Fibroblast of skin of right quadriceps (primary cell): ENCODE measurements around the gene CROCC2.

Source experiments
- DNase-seq: peaks from one replicate; pipeline ENCODE4 v3.0.0-alpha.2; 2013

Gene CROCC2

DNA sequence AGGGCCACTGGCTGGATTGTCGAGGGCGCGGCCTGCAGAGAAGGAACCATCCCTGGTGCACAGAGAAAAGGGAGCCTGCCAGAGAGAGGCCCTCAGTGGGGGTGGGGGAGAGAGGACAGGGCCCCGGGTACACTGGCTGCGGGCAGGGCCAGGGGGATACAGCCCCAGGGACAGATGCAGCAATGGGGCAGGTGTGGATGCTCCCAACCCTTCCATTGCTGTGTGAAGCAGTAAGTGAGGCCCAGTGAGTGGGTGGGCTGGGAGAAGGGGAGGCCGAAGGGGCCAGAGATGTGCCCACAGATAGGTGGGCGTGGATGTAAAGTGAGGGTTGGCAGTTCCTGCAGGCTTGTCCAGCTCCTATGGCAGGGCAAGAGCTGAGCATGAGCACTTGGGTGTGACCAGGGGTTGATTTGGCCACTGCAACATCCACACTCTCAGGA is 30.1 kb upstream of the CROCC2 start:
- no peak for DNase-seq

GRCh38 chr2:240876475-240877251 is 29.5 kb upstream of the CROCC2 start:
- no peak for DNase-seq

- no peak for DNase-seq
Observed at GRCh38 chr2:240877460-240878340, 28.4 kb upstream of the CROCC2 start.

GRCh38 chr2:240878341-240878936 is 27.7 kb upstream of the CROCC2 start:
- no peak for DNase-seq

DNA sequence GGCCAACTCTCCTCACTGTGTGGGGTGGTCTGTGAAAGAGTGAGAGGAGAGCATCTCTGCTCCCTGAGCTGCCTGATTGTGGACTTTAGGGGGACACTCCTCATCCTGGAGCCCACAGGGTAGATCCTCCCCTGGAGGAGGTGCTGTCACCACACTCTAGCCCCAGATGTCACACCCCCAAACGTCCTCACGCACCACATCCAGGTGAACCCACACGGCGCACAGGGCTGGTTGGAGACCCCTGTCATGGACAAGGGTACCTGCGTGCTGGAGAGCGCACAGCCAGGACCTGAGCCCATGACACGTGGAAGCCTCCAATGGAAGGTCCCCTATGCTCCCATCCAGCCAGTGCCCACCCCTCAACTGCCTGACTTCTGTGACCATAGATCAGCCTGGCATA is 27.0 kb upstream of the CROCC2 start:
- DNase-seq, result no peak

GRCh38 chr2:240881913-240882312 is 24.2 kb upstream of the CROCC2 start:
- DNase-seq, result no peak

DNA sequence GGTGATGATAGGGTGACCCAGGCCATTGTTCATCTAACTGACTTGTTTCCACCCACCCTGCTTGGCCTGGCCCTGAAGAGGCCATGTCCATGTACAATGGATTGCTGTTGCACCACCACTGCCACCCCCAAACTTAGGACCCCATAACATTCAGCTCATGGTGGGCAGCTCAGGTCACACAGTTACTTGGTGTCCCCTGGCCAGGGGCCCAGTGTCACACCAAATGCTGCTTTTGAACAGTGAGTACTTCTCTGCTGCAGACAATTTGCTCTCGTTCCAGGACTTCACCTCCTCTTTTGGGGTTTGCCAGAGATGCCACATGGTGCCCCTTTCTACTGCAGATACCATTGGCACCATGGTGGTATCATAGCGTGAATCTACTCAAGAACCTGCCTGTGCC is 21.9 kb upstream of the CROCC2 start:
- DNase-seq, result no peak

DNA sequence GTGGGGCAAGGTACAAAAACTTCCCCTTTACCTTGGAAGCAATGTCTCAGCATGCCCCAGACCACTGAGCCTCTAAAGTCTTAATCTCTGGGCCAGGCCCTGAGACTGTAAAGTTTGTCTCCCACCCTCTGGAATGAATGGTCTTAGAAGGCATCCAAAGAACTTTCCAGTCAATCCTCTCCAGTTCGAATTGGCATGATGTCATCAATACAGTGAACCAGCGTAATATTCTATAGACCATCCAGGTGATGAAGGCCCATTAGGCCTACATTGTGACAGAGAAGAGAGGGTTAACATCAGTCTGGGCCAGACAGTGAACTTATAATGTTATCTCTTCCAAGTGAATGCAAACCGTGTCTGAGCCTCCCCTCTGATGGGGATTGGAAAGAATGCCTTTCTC is 21.4 kb upstream of the CROCC2 start:
- DNase-seq, result no peak

- no peak for DNase-seq
Observed at GRCh38 chr2:240885566-240885965, 20.6 kb upstream of the CROCC2 start.

- DNase-seq, result no peak
Observed at GRCh38 chr2:240886023-240886565, 20.0 kb upstream of the CROCC2 start.

DNA sequence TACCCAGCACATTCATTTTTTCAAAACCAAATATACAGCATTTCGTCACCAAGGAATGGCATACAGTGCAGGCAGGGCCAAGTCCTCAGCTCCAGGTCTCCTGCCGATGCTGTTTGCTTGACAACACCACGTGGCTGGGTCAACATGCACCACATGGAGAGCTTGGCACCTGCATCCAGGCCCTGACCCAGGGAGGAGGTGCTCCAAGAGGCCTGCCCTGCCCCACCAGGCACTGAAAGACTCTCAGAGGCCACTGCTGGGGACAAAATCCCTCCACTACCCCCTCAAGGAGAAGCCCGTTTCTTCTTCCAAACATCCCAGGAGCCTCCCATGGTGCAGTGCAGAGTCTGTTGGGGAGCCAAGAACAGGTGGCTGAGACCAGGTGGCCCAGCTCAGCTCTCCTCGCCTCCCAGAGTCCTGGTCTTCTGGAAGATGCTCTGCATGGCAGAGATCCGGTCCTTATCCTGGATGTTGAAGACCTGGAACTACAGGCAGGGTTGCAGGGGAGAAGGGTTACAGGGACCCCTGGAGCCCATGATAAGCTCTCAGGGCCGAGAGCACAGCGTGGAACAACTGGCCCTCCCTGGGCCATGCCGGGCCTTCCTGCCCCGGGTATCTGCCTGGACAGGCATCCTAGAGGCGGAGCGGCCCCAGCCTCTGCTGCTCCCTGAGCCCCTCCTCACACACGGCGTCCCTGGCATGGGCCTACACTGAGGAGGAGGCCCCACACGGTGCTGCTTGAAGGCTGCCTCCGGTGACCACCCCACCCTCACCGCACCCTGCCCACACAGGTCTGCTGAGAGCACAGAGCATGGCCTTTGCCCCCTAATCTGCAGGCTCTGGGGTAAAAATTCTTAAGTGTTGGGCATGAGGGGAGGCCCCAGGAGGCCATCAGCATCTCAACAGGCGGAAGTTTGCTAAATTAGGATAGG is 19.2 kb upstream of the CROCC2 start:
- DNase-seq, result no peak

DNA sequence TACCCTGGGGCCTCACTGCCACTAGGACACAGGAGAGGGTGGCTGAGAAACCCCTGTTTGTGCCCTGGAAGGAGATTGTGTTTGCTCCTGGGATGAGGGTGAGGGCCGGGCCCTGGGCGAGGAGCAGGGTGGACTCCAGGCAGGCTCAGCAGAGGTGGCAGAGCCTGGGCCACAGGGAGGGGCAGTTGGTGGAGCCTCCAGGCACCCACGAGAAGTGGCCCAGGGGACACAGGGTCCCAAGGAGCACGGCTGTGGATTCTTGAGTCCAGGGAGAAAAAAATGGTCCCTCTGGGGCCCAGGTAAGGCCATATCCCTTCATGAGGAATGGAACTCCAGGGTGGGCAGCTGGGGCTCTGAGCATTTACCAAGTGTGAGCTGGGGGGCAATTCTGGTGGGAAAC is 18.5 kb upstream of the CROCC2 start:
- DNase-seq, result no peak

DNA sequence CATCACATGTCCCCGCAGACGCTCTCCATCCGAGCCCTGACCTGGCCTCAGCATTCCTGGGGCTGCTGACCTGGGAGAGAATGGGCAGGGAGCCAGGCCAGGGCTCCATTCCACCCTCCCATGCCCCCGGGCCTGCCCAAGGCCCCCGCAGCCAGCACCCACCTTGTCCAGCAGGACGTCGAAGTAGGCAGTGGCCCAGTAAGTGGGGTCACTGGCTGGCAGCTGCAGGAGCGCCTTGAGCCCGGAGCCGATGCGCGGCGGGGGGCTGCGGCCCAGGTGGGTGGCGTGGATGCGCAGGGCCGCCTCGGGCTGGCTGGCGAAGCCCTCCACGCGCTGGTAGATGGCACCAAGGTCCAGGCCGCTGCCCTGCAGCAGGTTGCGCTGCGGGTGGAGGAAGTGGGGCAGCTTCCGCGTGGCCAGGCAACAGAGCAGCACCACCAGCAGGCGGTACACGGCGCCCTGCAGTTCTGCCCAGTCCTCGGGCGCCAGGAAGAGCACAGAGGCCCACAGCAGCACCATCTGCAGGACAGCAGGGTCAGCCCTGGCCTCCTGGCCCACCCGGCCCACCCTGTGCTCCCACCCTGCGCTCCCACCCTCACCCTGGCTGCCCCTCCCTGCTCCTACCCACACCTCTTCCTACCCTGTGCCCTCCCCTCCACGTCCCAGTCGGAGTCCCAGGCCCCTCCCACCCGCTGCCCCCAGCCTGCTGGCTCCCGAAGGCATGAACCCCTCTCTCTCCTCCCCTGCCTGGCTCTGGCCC is 17.8 kb upstream of the CROCC2 start:
- DNase-seq, result no peak

DNA sequence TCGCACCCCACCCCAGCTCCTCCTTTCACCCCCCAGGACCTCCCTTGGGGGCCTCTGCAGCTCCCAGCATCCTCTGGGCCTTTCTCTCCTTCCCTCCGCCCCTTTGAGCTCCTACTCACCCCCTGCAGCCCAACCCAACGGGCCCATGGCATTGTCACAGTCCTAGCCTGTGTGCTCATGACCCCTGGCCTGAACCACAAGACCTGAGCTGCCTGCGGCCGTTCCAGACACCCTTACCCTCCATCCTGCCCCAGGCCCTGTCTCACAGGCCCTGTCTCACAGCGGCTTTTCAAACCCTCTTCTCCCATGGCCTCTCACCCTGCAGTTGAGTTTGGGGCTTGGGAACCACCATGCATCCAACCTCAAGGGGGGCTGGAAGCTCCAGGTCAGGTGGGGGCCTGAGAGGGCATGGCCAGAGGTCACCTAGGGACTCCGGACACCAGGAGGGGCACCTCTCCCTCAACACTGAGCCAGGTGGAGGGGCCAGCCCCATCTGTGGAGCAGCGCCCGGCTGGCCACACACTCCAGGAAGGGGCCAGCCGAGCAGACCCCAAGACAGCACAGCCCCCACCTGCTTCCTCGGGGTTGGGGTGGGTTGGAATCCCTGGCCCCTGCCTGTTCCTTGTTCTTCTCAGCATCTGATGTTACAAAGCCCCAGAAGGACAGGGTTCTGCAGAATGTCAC is 17.1 kb upstream of the CROCC2 start:
- no peak for DNase-seq

GRCh38 chr2:240889601-240890560 is 16.3 kb upstream of the CROCC2 start:
- no peak for DNase-seq

DNA sequence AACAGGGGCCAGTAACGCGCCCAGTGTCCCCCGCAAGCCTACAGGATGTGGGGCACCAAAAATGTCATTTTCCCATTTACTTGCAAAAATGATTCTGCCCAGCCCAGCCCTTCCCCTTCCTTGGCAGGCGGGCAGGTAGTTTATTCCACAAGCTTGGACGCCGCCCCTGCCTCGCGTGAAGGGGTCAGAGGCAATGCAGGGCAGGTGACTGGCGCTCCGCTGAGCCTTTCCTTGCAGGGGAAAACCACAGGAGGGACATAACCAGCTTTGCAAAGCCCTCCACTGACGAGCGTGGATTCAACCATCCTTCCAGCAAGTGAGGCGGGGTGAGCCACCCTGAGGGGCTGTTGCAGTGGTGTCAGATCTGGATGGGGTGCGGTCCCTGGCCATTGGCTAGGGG is 15.4 kb upstream of the CROCC2 start:
- DNase-seq, result no peak

- no peak for DNase-seq
Observed at GRCh38 chr2:240891492-240892340, 14.4 kb upstream of the CROCC2 start.

- no peak for DNase-seq
Observed at GRCh38 chr2:240892356-240892755, 13.8 kb upstream of the CROCC2 start.

DNA sequence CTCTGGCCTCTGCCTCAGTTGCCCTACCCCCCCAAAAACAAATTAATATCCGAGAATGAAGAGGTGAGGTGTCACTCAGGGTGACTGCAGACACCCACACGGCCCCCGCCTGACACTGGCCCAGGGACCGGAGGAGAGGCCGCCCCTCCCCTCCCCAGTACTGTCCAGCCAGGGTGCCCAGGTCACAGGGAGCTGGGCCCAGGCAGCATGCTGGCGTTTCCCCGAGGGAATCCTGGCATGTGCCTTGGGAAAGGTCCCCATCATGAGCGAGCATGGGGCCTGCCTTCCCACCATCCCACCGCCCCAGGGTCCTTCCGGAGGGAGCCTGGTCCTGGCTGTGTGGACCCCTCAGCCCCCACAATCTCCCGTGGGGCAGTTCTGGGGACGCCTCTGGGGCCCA is 13.2 kb upstream of the CROCC2 start:
- DNase-seq, result no peak
